NT2/D1 (cell line): ENCODE results near the gene UBE2Z.
"Not testable (repeated sequence)": the region's sequence is repeated elsewhere in the genome, so short reads cannot be mapped to it uniquely, and the experiment has no call there.

ENCODE experiments used
- SUZ12 ChIP-seq: IDR thresholded peaks from 2 replicates; pipeline ENCODE4 v1.6.1; 2011; ENCODE audit not compliant: insufficient read length, insufficient read depth; ENCODE audit errors: extremely low read depth
- YY1 ChIP-seq: IDR thresholded peaks from 2 replicates; pipeline ENCODE4 v1.6.1; 2011; ENCODE audit not compliant: insufficient read length, insufficient read depth
- ZNF274 ChIP-seq: IDR thresholded peaks from 2 replicates; pipeline ENCODE4 v1.6.1; 2011; ENCODE audit warnings: mild to moderate bottlenecking, low read depth, low read length

- not testable (repeated sequence) for TF ChIP-seq YY1, ZNF274, SUZ12
Observed at GRCh38 chr17:48872409-48872808, 35.8 kb upstream of the UBE2Z start.
